GM19467 (cell line): Measurements from ENCODE around the gene RNF157.

ENCODE experiments used
- ATAC-seq: cut with Tn5 transposase; IDR thresholded peaks from one replicate; pipeline ENCODE4 v1.9.1; 2021; ENCODE audit warnings: mild to moderate bottlenecking, moderate library complexity; ENCODE audit not compliant: unreplicated experiment

RNF157 gene

DNA sequence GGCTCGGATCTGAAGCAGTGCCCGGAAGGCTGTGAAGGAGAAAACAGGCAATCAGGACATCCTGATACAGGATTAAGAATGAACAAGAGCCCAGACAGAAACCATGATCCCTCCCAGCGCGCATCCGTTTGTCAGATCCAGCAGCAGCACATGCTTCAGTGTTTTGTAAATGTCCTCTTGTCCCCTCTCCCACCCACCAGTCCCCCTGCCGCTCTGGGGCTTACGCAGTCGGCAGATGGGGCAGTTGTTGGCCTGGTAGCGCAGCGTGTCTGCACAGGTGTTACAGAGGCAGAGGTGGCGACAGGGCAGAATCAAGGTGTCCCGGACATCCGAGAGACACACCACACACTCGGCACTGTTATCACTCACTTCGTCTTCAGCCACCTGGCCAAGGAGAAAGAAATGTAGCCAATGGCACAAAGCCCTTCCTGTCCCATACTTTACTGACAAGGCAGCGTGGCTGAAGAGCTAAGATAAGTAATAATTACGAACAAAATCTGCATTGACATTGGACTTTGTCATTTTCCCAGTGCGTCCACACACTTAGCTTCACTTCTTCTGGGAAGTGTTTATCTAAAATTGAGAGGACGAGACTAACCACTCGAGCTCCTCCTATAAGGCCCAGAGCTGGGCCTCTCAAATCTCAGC lies 78.5 kb downstream of the RNF157 start:
- no peak for ATAC-seq

DNA sequence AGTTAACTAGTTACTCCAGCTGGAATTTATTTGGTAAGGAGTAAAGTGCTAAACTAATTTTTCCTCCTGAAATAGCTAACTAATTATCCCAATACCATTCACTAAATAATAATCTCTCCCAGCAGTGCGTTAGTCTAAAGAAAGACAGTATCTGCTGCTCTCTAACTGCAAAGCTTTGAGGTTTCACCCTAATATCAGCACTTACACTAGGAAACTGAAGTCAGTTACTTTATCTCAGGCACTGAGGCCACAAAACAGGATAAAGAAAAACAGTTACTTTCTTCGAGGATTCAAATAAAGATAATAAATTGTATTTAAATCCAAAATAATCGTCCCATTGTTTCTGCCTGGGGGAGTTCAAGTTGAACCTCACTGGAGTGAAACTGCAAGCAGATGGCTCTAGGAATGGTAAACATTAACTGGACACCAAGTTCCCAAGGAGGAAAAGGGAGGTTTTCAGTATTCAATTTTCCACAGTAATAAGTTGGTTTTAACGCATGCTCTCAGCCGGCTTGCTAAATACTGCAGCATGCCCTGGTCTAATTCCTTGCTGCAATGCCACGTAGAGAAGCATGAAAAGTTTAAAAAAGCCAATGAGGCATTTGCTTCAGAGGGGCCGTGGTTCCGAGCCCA lies 79.3 kb downstream of the RNF157 start:
- no peak for ATAC-seq

DNA sequence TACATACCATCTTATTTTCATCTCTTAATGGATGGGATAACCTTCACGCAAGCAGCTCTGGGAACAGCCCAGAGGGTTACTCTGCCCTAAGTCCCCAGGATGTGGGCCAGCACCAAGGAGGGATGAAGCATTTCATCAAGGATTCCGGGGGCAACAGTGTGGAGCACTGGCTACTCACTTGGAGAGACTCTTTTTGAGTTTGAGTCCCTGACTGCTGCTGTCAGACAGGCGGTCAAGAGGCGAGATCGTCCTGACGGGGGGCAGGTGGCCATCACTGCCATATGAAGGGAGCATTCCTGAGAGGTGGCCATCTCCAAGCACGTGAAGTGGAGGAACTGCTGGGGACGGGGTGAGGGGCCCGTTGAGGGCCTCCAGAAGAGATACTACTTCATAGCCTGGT lies 81.1 kb downstream of the RNF157 start:
- no peak for ATAC-seq

DNA sequence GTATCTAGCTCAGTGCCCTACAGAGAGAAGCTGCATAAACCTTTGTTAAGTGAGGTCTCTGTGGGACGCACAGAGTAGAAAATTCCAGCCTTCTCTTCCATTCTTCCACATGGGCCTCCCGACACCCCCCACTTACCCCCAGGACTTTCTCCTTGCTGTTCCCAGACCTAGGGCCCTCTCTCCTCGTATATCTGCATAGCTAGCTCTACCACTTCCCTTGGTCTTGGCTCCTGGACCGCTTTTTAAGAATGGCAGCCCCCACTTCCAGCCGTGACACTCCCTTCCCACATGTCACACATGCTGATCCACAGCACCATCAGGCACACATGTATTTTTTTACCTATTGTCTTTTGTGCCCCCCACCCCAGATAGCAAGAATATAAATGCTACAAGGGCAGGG lies 82.5 kb downstream of the RNF157 start:
- no peak for ATAC-seq

DNA sequence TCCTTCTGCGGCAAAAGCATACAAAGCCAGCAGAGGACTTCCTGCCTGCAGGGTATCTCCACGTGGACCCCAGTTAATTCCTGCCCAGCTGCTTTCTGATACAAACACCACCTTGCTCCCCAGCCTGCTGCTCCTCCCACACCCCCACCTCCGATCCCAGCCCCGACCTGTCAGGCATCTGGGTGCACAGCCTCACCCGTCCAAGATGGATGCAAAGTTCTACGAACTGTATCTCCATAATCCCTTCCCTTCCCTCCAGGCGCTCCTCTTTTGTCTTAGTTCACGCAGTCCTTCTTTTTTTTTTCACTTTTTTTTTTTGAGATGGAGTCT lies 83.7 kb downstream of the RNF157 start:
- no peak for ATAC-seq

DNA sequence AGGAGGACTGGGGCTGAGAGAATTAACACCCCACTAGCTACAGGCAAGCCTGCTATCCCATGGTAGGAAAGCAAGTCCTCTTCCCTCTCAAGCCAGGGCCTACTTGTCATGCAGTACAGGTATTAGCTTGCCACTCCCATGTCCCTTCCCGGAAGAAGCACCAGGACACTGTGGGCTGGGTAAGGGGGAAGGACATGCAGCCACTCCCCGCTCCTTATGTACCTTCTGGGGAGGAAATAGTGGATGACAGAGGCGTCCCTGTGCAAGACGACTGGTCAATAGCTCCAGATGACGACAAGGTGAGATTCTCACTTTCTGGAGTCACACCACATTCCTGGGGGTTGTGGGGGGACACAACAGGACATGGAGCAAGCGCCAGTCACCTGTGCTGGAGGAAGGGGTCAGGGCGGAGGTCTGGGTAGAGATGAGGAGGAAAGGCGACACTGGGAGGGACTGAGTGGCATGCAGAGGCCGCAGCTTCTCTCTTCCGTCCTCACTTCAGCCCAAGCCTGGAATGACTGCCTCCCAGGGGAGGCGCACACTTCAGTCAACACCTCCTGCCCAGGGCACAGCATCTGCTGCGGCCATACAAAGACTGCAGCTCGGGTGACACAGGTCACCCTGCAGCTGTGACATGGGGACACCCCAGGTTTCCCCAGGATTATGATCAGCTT lies 84.2 kb downstream of the RNF157 start:
- ATAC-seq, result no peak

DNA sequence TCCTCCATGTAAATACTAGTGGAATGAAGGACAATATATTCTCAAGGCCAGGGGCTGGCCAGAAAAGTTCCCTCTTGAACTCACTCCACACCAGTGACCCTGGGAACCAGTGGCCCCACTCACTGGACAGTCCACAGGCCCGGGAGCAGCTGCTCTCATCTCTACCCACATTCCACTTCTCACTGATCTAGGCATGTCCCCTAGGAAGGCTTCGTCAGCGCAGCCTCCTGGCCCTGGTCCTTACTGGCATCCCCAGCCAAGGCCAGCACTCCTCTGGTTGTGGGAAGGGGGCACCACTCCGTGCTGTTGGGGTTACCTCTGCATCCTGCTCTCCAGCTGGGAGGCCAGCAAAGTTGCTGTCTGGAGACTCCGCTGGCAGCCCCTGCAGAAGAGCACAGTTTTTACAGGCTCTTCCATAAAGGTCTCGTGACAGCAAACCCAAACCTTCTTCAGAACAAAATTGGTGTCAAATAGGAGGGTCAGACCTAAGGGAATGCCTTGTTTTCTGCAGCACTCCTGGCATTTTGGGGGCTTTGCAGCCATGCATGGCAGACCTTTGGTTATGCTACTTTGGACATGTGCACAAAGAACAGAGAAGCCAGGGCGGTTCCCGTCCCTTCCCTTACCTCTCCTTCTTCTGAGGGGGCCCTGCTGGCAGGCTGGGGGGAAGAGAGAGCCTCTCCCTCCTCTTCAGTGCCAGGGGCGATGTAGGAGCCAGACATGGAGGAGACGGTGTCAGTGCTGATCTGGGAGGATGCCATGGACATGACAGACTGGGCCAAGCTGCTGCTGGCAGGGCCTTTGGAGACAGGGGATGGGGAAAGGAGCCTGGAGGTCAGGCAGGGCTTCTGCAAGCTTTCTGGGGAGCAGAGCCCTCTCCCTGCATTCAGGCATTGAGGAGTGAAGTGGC lies 85.1 kb downstream of the RNF157 start:
- ATAC-seq, result no peak

DNA sequence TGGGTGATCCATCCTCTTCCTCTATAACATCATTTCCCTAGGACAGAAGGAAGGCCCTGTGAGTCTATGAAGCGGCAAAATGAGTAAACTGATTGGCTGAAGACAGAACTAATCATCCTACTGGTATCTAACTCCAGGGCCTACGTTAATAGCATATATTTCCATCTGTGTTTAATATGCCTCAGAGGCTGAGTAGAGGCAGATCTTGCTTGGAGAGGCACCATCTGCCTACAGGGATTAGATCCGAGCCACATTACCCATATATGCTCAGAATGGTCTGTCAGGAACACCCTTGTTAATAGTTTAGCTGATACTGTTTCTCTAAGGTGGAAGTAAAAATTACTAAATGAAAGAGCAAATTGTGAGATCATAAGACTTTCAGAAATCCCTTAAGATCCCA lies 86.0 kb downstream of the RNF157 start:
- no peak for ATAC-seq

DNA sequence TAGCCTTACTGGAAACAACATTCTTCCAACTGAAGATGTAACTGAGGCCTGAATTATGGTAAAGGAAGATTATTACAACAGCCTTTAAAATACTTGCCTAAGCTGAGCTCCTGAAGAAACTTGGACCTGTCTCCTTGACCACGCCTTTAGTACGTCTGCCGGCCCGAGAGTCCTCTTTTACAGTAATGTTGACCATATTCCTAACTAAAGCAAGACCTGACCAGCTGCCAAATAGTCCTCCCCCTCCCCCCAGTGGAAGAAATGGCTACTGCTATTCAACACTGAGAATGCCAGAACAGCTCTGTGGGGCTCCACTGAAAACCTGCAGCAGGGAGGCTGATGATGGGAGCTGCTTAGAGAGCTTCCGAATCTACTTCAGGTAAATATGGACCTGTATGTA lies 86.7 kb downstream of the RNF157 start:
- ATAC-seq, result no peak

DNA sequence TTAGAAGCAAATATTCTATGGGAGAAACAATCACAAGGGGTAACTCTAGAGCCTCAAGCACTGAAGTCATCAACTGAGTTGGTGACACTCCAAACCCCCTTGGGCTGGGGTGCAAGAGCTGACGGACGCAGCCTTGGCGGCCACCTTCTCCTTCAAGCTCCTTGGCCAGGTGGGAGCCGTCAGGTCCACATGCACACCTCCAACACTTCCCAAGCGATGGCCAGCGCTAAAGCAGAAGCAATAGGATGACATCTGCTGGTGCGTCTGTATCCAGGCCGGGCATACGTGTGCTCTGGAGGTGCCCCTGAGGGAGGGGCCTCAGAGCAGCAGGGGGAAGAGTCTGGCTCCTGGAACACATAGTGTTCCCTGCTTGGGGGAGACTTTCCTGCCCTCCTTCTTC lies 87.1 kb downstream of the RNF157 start:
- no peak for ATAC-seq

DNA sequence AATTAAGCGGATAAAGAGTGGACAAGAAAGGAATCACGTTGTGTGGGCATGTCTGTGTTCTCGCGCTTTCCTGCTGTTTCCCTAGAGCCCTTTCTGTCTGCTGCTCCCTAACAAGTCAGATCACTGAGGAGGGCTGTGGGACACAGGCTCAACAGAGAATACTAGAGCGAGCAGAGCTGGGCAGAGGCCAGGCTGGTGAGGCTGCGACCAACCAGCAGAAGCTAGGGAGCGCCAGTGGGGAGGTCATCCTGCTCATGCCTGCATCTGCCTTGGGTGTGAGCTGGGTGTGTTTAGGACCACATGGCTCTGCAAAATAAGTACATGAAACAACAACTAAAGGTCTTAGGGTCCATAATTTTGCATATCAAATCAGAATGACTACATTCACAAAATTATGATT lies 87.7 kb downstream of the RNF157 start:
- ATAC-seq, result no peak

DNA sequence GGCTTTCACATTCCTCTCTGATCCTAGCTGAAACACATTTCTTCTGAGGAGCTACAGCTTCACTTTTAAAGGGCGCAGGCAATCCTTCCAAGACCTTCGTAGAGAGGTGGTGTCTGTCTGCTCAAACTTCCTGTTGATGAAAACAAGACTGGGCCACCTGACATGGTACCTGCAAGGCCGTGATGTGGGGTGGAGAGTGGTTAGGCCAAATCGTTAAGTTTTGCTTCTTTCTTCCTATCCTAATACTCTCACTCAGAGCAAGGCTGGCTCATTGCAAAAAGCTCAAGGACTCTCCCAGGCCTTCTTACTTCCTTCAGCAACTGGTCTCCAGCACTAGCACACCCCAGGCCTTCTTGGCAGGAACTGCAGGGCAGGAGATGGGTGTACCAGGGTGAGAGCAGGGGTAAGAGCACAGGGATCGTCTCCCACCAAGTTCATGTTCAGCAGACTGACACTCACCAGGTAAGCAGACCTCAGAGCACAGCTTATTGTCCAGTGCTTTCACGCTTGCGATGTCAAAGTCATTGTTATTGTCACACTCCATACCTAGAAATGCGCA lies 88.3 kb downstream of the RNF157 start:
- ATAC-seq, result no peak

DNA sequence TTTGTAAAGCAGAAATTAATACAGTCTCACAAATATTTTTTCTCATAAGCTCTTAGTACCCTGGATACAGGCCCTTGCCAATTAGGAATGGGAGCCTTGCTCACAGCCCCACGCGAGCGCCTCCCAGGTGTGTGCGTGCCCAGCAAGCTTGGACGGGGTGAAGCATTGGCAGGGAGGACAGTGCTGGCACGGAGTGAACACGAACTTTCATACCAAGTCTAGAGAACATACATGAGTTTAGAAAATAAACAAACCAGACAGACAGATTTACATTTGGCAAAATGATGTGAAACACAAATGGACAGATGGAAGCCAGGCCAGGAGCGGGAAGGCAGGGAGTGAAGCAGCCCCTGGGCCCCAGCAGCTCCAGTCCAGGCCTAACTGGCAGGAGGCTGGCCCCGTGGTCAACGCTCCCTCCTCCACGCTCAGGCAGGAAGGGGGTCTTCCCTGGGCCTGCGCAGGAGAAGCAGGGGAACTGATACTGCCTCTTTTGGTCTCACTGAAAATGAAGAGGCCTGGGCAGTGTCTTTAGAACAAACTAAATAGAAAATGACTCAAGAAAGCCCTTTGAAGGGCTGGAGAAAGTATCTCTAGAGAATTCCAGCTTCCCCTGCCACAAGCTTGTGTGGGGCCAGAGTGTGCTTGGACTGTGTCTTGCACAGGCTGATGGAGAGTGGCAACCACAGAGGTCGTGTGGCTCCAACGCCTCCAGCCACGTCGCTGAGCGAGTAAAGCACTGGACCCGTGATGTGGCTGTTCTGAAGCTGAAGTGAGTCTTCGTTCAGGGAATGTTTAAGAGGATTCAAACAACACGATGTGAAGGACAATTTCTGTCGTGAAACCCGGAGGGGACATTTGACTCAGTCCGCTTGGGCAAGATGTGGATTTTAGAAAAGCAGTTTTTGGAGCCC lies 89.3 kb downstream of the RNF157 start:
- no peak for ATAC-seq

DNA sequence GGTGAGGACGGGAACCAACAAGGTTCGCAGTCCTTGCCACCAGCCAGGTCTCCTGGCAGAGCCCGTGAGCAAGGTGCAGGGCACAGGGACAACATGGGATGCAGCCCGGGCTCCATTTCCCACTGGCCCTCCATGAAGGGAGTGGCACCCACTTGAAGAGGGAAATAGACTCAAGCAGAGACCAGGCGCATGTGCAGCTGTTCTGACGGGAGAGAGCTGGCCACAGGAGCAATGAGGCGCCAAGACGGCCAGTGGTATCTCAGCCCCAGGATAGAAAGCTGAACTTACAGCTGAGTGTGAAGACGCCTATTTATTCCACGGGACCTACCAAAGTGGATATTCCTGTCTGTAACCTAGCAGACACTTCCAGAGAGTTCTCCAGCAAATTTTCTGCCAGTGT lies 91.1 kb downstream of the RNF157 start:
- ATAC-seq, result no peak

DNA sequence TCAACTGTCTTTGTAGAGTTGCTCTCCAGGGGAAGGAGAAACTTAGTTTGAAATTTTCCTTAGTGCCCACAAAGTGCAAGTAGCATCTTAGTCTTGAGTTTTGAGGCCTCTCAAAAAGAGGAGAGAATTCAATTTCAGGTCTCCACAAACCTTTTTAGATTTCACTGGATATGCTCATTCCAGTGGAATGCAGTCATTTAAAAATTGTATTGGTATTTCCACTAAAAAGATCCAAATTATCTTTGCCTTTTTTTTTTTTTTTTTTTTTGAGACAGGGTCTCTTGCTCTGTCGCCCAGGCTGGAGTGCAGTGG lies 92.3 kb downstream of the RNF157 start:
- ATAC-seq, result no peak

DNA sequence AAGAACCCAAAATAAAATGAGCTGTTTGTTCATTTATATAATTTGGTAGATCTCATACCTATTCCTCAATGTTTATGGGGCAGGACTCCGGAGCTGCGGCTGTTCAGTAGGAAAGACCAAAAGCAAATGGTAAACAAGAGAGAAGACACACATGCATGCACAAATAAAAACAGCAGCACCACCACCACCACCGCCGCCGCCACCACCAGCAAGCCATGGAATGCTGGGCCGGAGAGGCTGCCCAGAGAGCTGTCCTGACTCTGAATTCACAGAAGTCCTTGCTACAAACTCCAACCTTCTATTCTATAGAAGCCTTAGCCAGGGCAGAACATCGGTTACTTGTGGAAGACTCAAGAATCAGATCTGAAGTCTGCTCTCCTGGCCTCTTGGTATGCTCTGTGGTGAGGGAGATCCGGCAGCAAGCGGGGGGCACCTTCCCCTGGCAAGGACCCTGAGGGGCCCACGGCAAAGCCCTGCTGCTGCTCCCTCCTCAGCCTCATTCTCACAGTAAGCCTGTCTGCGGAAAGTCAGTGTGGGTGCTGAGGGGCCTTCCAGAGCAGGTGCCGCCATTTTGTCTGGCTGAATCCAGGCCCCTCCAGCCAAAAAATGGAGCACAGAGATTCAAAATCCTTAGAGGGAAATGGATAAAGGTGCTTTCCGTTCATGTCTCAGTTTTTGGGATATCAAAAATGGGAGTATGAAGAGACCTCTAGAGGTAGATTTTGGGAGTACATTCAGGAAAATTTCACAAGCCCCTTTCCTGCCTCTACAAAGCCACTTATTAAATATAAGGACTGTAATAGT lies 92.9 kb downstream of the RNF157 start:
- ATAC-seq, result no peak

DNA sequence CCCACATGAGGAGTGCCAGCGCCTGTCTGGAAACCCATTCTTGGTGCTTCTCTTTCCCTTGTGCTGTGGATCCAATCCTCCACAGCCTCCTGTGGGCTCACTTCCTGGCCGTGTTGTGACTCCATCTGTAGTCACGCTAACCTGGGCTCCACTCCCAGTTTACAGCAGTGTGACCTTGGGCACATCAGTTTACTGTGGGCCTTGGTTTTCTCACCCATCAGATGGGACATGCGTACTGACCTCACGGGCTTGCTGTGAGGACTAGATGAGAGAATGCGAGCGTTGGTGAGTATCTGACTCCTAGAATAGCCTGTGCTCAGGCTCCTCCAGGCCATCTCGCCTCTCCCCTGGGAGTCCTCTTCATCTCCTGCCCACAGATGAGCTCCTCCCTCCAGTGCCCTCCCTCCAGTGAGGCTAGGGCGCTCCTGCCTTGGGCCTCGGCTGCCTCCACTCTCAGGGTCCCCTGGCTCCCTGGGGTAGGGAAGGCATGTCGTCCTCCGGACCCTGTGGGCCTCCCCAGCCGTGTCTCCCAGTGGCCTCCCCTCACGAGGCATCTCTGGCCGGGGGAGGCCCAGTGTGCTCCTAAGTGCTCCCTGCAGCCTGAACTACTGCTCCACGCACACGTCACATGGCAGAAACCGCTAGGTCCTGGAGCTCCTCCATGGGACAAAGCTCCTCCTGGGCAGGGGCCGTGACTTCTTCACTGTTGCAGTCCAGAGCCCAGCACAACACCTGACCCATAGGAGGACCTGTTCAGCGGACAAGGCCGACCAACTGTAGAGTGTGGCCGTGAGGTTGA lies 94.0 kb downstream of the RNF157 start:
- no peak for ATAC-seq

DNA sequence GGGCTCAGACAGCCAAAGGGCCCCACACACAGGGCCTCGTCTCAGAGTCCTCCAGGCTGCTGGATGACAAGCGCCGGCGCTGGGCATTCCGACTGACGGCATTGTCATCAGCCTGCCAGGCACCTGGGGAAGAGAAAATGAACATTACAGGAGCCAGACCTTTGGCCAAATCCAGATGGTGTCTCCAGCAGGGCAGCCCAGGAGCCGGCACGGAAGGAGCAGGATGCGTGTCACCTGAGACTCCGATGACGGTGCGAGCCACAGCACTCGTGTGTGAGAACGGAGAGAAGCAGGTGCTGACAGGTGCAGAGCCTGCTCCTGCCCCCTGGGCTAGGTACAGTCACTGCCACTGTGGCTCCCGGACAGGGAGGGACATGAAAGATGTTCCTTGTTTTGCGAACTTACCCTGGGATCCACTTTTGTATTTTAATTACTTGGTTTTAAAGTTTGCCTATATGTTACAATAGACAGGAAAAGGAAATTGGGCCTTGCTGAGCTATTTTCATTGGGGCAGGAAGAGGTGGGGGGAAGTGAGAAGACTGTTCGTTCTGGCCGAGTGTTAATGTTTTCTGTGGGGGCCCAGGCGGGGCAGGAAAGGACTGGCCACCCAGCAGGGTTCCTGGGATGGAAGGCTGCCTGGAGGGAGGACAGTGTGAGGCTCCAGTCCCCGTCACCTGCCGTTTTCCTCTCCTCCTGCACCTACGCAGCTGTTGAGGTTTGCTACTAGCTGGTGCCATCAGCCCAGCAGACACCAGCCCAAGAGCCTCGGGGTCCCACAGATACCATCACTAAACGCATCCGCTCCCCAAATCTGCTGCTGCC lies 94.9 kb downstream of the RNF157 start:
- ATAC-seq, result no peak
